Testis (tissue), 3 donors: ENCODE measurements around the gene ATG7. TPM values are rescaled to one million over a fixed set of nuclear protein-coding genes. Genes with fewer than 3 reads are reported as not detected.
A peak's percentile ranks its signal among the peaks of the same experiment; 100 is the strongest.

ENCODE experiments used
- DNase-seq: peaks from one replicate; pipeline ENCODE4 v3.0.0-alpha.2; 2019
- H3K27ac ChIP-seq, 2 donors: fragments of 200-600 bp; sonication (generic); one replicate each; pipeline ENCODE4 v1.5.1; 2019
- H3K27me3 ChIP-seq: fragments of 200-600 bp; sonication (generic); one replicate; pipeline ENCODE4 v1.5.1; 2019
- H3K36me3 ChIP-seq: fragments of 200-600 bp; sonication (generic); one replicate; pipeline ENCODE4 v1.5.1; 2017; ENCODE audit warnings: low read depth; ENCODE audit errors: missing control alignments
- H3K4me1 ChIP-seq: fragments of 200-600 bp; sonication (generic); one replicate; pipeline ENCODE4 v1.5.1; 2019
- H3K4me3 ChIP-seq, 2 donors: fragments of 200-600 bp; sonication (generic); one replicate each; pipeline ENCODE4 v1.5.1; 2017 to 2019
- H3K9me3 ChIP-seq: fragments of 200-600 bp; sonication (generic); one replicate; pipeline ENCODE4 v1.5.1; 2017
- CTCF ChIP-seq, 3 experiments: fragments of 450-650 bp in 2 of 3; fragments of 200-600 bp in 1 of 3; sonication (generic) in 1 of 3; IDR thresholded peaks; one replicate each; pipeline ENCODE4 v1.5.1; 2016 to 2019; ENCODE audit warnings: antibody characterized with exemption in 3 of 3, mild to moderate bottlenecking in 2 of 3, moderate library complexity in 1 of 3
- POLR2A ChIP-seq: fragments of 450-650 bp; IDR thresholded peaks from one replicate; pipeline ENCODE4 v1.6.1; 2017; ENCODE audit warnings: antibody characterized with exemption, mild to moderate bottlenecking, moderate library complexity
- WGBS, 2 donors: methylation state at CpG; one replicate each; pipeline ENCODE4 v1.1.5; 2018; 5-methylcytosine and 5-hydroxymethylcytosine counted together
- intact Hi-C: fragments of 100-400 bp; cut with DNase I; formaldehyde crosslinking; loops from one replicate; pipeline ENCODE4 v1.15.1; 2023; ENCODE audit warnings: low total_unique reads
- polyA plus RNA-seq: library from polyadenylated mRNA; stranded (reverse); fragments of 350-450 nt; fragmentation: Illumina TruSeq; extraction: RNeasy Lipid Tissue Mini Kit (QIAGEN cat#74804); gene quantifications from one replicate; pipeline ENCODE4 v1.2.3, GENCODE V29; 2014; ENCODE audit warnings: low read depth, low replicate concordance; ENCODE audit not compliant: insufficient read depth
- small RNA-seq, 2 donors: library from RNA; depleted of rRNA; stranded (forward); fragments of <200 nt; gene quantifications; one replicate each; pipeline ENCODE3, GENCODE V24; 2016
- total RNA-seq, 2 donors: library from RNA; depleted of rRNA; stranded (reverse); fragments of >200 nt; gene quantifications; one replicate each; pipeline ENCODE4 v1.2.3, GENCODE V29; 2016

Gene ATG7
- total and polyA plus RNA-seq, 3 donors from 2014 or later, result 52.9 to 95.4 (median 86.0) TPM

- Histone ChIP-seq H3K27ac (peak overlapping the region; percentile 61 to 87), H3K36me3 (no peaks in the 10 kb centered on the region), H3K4me1 (peaks cover 71% of the 10 kb centered on the region), H3K9me3 (no peaks in the 10 kb centered on the region), H3K4me3 (peak overlapping the region in 1 of 2 donors; percentile 0), H3K27me3 (no peaks in the 10 kb centered on the region)
- DNase-seq, result peak; percentile 77
- TF ChIP-seq CTCF (IDR thresholded peaks at IDR 0.05) (no peak), POLR2A (no peak)
- intact Hi-C loops, result no loop called here
- WGBS, 2 donors, result 21 to 65% methylated on average over 10 to 15 of the region's 15 CpGs
Observed at GRCh38 chr3:11604139-11604892, 332.1 kb downstream of the ATG7 start.

GRCh38 chr3:11605398-11605797, 333.2 kb downstream of the ATG7 start:
- no peak for DNase-seq
- H3K4me1 ChIP-seq, result peaks cover 70% of the 10 kb centered on the region
- no peaks in the 10 kb centered on the region for H3K9me3 ChIP-seq
- intact Hi-C loops, result no loop called here
- WGBS, 2 donors, result 80 to 83% methylated on average over 1 of the region's 1 CpG
- H3K27me3 ChIP-seq, result no peaks in the 10 kb centered on the region
- TF ChIP-seq CTCF (IDR thresholded peaks at IDR 0.05) (no peak), POLR2A (no peak)
- H3K27ac ChIP-seq, result peak overlapping the region in 1 of 2 donors; percentile 50
- no peak overlapping the region for H3K4me3 ChIP-seq
- no peaks in the 10 kb centered on the region for H3K36me3 ChIP-seq

- Histone ChIP-seq H3K9me3 (no peaks in the 10 kb centered on the region), H3K4me1 (peaks cover 71% of the 10 kb centered on the region), H3K27ac (peak overlapping the region in 1 of 2 donors; percentile 50), H3K4me3 (no peak overlapping the region), H3K36me3 (no peaks in the 10 kb centered on the region), H3K27me3 (no peaks in the 10 kb centered on the region)
- intact Hi-C loops, result no loop called here
- 64 to 66% methylated on average over 11 of the region's 11 CpGs for WGBS, 2 donors
- no peak for DNase-seq
- TF ChIP-seq CTCF (IDR thresholded peaks at IDR 0.05), result no peak
Observed at GRCh38 chr3:11606090-11606784, 334.0 kb downstream of the ATG7 start.

GRCh38 chr3:11606865-11607440, 334.8 kb downstream of the ATG7 start:
- Histone ChIP-seq H3K9me3 (no peaks in the 10 kb centered on the region), H3K36me3 (no peaks in the 10 kb centered on the region), H3K4me3 (no peak overlapping the region), H3K27me3 (no peaks in the 10 kb centered on the region), H3K27ac (no peak overlapping the region), H3K4me1 (peaks cover 72% of the 10 kb centered on the region)
- intact Hi-C loops, result no loop called here
- no peak for DNase-seq
- WGBS, 2 donors, result 82 to 88% methylated on average over 2 to 6 of the region's 6 CpGs
- TF ChIP-seq CTCF (IDR thresholded peaks at IDR 0.05), result no peak

Small RNAs within 50 kb of the gene (small RNA-seq; reads per million reads assigned to genes)
- 0 to 0.19 reads per million in 2 donors for gene AC022001.1
- 0 reads per million in 2 donors for gene AC026185.1
- 0 reads per million in 2 donors for gene AC083855.1

Other genes with a start within 250 kb of the ATG7 start
- gene HRH1, start 117.9 kb upstream of the ATG7 start, total RNA-seq, result 1 to 10 TPM; 1.6 to 2.5 TPM
- gene HRH1, start 117.9 kb upstream of the ATG7 start, polyA plus RNA-seq, result 3.2 TPM